MM.1S (cell line): ENCODE measurements around the gene GPATCH3.

Experiments
- CTCF ChIP-seq: fragments of 300-600 bp; sonication (generic); IDR thresholded peaks from 2 replicates; pipeline ENCODE4 v1.5.1; 2016; ENCODE audit warnings: antibody characterized with exemption, low read length, mixed read lengths
- EZH2phosphoT487 ChIP-seq: fragments of 300-600 bp; sonication (generic); IDR thresholded peaks from 2 replicates; pipeline ENCODE4 v1.6.1; 2018; ENCODE audit warnings: antibody characterized with exemption, low read length

DNA sequence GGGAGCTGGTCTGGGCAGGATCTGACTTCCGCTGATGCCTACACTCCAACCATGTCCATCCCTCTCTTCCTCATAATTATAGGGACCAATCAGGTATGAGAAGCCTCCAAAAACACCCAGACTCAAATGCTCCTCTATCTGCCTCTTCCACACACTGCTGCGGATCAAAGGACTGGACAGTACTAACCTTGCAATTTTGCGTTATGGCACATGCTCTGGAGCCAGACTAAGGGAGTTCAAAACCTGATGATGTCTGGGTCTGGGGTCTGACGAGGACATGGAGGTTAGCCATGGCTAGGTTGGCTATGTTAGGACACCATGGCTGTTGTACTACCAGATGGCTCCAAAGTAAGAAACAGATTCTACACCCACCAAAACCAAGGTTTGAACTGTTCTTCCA is 20.5 kb downstream of the GPATCH3 start:
- no peak for TF ChIP-seq CTCF
- no peak for TF ChIP-seq EZH2phosphoT487
